A673 (cell line): ENCODE measurements around the gene DIP2C.

ENCODE experiments used
- CTCF ChIP-seq: fragments of 300-800, 200-600 bp; sonication (generic); conservative IDR thresholded peaks from 2 replicates; pipeline ENCODE4 v1.5.1; 2017; ENCODE audit warnings: low read depth, mild to moderate bottlenecking, antibody characterized with exemption, low read length, moderate library complexity, mixed read lengths
- EZH2 ChIP-seq: fragments of 200-600 bp; sonication (generic); IDR thresholded peaks from 2 replicates; pipeline ENCODE4 v1.6.1; 2017; ENCODE audit warnings: borderline replicate concordance, low read depth, mild to moderate bottlenecking, mixed read lengths, antibody characterized with exemption, low read length; ENCODE audit not compliant: poor library complexity, severe bottlenecking

- TF ChIP-seq CTCF (no peak; the same call in 1 of the 2 replicates), EZH2 (no peak)
Observed at GRCh38 chr10:683448-684071, 5.9 kb downstream of the DIP2C start.
